Lower leg skin (tissue), 4 donors: ENCODE data around the gene ZNF236. TPM values are rescaled to one million over a fixed set of nuclear protein-coding genes. Genes with fewer than 3 reads are reported as not detected.

Experiments used
- DNase-seq, 2 donors: peaks; one replicate each; pipeline ENCODE4 v3.0.0-alpha.2; 2019; ENCODE audit warnings: low spot score in 2 of 2
- H3K4me3 ChIP-seq: fragments of 200-600 bp; sonication (generic); 2 replicates; pipeline ENCODE4 v1.5.1; 2017; ENCODE audit warnings: mild to moderate bottlenecking, low read depth; ENCODE audit not compliant: poor library complexity, severe bottlenecking
- POLR2A ChIP-seq, 2 donors: fragments of 450-650 bp; IDR thresholded peaks; one replicate each; pipeline ENCODE4 v1.6.1; 2016 to 2017; ENCODE audit warnings: antibody characterized with exemption in 2 of 2, mild to moderate bottlenecking in 1 of 2, moderate library complexity in 1 of 2
- WGBS, 2 donors: methylation state at CpG; one replicate each; pipeline ENCODE4 v1.1.5; 2018; 5-methylcytosine and 5-hydroxymethylcytosine counted together
- intact Hi-C: fragments of 100-400 bp; cut with DNase I; formaldehyde crosslinking; loops from one replicate; pipeline ENCODE4 v1.15.0; 2023; ENCODE audit warnings: low total_unique reads
- total RNA-seq, 4 donors: library from RNA; depleted of rRNA; stranded (reverse); fragments of >200 nt; gene quantifications; one replicate each; pipeline ENCODE4 v1.1.0, GENCODE V29; 2016
- TF ChIP-seq, protein P1 (sequence below), 3 donors: fragments of 450-650 bp; IDR thresholded peaks; one replicate each; pipeline ENCODE4 v1.5.1; 2016; ENCODE audit warnings: antibody characterized with exemption in 3 of 3, mild to moderate bottlenecking in 3 of 3, moderate library complexity in 2 of 3

The ZNF236 gene
- total RNA-seq, 4 donors from 2014 or later: 8.9 to 15.2 (median 11.8) TPM

DNA sequence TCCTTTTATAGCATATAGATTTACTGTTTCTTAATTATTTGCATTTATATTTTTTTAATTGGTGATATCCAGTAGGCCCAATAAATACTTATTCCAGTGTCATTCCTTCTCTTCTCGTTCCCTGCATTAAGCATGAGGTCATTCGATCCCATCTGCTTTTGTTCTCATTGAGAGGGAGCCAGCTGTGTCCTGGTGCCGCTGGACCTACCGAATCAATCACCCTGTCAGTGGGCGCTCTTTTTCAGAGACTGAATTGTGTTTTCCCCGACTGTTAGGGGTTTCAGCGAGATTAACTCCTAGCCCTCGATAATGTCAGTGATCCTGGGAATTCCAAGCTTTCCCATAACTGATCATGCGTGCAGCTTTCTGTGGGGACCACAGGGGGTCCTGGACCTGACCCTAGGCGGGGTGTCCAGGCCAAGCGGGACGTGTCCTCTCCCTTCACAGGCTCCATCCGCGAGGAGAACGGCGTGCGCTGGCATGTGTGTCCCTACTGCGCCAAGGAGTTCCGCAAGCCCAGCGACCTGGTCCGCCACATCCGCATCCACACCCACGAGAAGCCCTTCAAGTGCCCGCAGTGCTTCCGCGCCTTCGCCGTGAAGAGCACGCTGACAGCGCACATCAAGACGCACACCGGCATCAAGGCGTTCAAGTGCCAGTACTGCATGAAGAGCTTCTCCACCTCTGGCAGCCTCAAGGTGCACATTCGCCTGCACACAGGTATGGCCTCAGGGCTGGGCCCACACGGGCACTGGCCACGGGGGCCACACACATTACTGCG lies 72.4 kb downstream of the ZNF236 start:
- 96% methylated on average over 36 to 37 of the region's 37 CpGs for WGBS, 2 donors
- intact Hi-C loops: no loop called here
- DNase-seq: no peak
- TF ChIP-seq POLR2A (IDR thresholded peaks at IDR 0.05): no peak
- TF ChIP-seq, protein P1, sequence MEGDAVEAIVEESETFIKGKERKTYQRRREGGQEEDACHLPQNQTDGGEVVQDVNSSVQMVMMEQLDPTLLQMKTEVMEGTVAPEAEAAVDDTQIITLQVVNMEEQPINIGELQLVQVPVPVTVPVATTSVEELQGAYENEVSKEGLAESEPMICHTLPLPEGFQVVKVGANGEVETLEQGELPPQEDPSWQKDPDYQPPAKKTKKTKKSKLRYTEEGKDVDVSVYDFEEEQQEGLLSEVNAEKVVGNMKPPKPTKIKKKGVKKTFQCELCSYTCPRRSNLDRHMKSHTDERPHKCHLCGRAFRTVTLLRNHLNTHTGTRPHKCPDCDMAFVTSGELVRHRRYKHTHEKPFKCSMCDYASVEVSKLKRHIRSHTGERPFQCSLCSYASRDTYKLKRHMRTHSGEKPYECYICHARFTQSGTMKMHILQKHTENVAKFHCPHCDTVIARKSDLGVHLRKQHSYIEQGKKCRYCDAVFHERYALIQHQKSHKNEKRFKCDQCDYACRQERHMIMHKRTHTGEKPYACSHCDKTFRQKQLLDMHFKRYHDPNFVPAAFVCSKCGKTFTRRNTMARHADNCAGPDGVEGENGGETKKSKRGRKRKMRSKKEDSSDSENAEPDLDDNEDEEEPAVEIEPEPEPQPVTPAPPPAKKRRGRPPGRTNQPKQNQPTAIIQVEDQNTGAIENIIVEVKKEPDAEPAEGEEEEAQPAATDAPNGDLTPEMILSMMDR (IDR thresholded peaks at IDR 0.05): no peak
- no peak overlapping the region for H3K4me3 ChIP-seq

DNA sequence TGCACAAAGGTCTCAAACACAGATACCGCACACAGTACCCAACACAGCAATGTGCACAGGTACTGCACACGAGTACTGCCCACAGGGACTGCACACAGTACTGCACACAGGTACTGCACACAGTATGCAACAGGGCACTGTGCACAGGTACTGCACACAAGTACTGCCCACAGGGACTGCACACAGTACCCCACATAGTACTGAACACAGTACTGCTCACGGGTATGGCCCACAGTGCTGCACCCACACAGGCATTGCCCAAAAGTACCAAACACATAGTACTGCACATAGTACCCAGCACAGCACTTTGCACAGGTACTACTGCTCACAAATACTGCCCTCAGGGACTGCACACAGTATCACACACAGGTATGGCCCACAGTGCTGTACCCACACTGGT lies 73.1 kb downstream of the ZNF236 start:
- TF ChIP-seq, protein P1 (IDR thresholded peaks at IDR 0.05): no peak
- TF ChIP-seq POLR2A (IDR thresholded peaks at IDR 0.05): no peak
- intact Hi-C loops: no loop called here
- no peak for DNase-seq

DNA sequence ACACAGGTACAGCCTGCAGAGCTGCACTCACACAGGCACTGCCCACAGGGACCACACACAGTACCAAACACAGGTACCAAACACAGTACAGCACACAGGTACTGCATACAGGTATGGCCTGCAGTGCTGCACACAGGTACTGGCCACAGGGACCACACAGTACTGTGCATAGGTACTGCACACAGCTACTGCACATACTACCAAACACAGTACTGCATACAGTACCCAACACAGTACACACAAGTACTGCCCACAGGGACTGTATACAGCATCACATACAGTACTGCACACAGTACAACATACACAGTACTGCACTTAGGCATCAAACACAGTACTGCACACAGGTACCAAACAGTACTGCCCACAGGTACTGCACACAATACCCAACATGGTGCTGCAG lies 74.3 kb downstream of the ZNF236 start:
- no peak overlapping the region for H3K4me3 ChIP-seq
- no peak for DNase-seq
- TF ChIP-seq, protein P1 (IDR thresholded peaks at IDR 0.05): no peak
- TF ChIP-seq POLR2A (IDR thresholded peaks at IDR 0.05): no peak
- intact Hi-C loops: no loop called here

More for the DNA sequence above, 73.1 kb downstream of the ZNF236 start:
- 92 to 95% methylated on average over 3 of the region's 3 CpGs for WGBS, 2 donors
- H3K4me3 ChIP-seq: no peak overlapping the region

DNA sequence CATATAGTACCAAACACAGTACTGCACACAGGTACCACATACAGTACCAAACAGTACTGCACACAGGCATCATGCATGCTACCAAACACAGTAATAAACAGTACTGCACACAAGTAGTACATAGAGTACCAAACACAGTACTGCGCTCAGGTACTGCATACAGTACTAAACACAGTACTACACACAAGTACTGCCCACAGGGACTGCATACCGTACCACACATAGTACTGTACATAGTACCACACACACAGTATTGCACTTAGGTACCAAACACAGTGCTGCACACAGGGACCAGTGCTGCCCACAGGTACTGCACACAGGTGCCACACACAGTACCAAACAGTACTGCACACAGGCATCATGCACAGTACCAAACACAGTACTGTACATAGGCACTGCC lies 74.9 kb downstream of the ZNF236 start:
- TF ChIP-seq, protein P1 (IDR thresholded peaks at IDR 0.05): no peak
- no peak for TF ChIP-seq POLR2A (IDR thresholded peaks at IDR 0.05)

DNA sequence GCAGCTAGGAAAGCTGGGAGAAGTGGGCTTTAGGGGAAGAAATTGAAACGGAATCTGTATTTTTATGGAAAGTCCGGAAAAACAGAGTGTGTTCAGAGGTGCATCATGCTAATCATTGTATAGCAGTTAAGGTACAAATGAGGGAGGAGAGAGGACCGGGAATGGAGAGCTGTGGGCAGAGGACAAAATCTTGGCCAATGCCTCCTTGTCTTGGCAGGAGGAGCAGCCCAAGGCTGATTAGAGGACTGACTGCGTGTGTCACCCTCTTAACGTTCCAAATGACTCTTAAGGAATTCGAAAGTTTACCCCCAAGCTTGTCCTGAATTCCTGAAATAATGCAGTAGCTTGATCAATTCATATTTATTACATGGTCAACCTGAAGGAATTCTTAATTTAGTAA lies 81.0 kb downstream of the ZNF236 start:
- TF ChIP-seq, protein P1 (IDR thresholded peaks at IDR 0.05): no peak
- TF ChIP-seq POLR2A (IDR thresholded peaks at IDR 0.05): no peak
- DNase-seq: no peak
- WGBS, 2 donors: 70 to 72% methylated on average over 6 of the region's 6 CpGs
- intact Hi-C loops: no loop called here
- no peak overlapping the region for H3K4me3 ChIP-seq

More for the DNA sequence above, 74.9 kb downstream of the ZNF236 start:
- H3K4me3 ChIP-seq: no peak overlapping the region
- intact Hi-C loops: no loop called here
- DNase-seq: no peak
- 100% methylated on average over 2 of the region's 2 CpGs for WGBS, 2 donors

DNA sequence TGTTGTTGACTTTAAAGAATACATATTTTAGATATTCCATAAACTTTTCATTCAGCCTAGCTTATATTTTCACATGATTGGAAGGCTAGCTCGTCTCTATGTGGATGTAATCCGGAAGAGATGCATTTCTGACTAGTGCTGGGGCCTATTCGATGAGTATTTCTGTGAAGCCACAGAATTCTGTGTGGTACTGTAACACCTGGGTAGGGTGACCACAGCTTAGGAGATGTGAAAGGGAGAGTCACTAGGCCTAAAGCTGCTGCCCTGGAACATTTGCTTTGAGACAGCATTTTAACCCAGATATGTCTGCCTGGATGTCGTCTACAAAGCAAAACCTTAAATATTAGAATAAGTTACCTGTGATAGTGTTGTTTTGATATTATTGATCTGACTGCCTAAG lies 83.5 kb downstream of the ZNF236 start:
- no peak for DNase-seq
- intact Hi-C loops: no loop called here
- no peak overlapping the region for H3K4me3 ChIP-seq
- 96 to 98% methylated on average over 4 of the region's 4 CpGs for WGBS, 2 donors
- no peak for TF ChIP-seq POLR2A (IDR thresholded peaks at IDR 0.05)
- TF ChIP-seq, protein P1 (IDR thresholded peaks at IDR 0.05): no peak
